WTC11 (cell line): Measurements from ENCODE around the gene LEMD3.

Source experiments
- ATF3 ChIP-seq: sonication (generic); formaldehyde crosslinking; conservative IDR thresholded peaks from 2 replicates; pipeline ENCODE4 v1.8.1; 2022; ENCODE audit warnings: mild to moderate bottlenecking, missing genetic modification reagents
- CTCF ChIP-seq: fragments of 200-600 bp; IDR thresholded peaks from 2 replicates; pipeline ENCODE4 v1.8.0; 2022; ENCODE audit warnings: antibody characterized with exemption
- E2F4 ChIP-seq: sonication (generic); formaldehyde crosslinking; IDR thresholded peaks from 2 replicates; pipeline ENCODE4 v1.8.1; 2022; ENCODE audit warnings: low read depth, mild to moderate bottlenecking, moderate library complexity, missing genetic modification reagents, borderline replicate concordance
- ETV6 ChIP-seq: sonication (generic); formaldehyde crosslinking; IDR thresholded peaks from 2 replicates; pipeline ENCODE4 v1.8.1; 2022; ENCODE audit warnings: mild to moderate bottlenecking, missing genetic modification reagents
- HMGXB4 ChIP-seq: sonication (generic); formaldehyde crosslinking; IDR thresholded peaks from 2 replicates; pipeline ENCODE4 v1.8.1; 2023; ENCODE audit warnings: mild to moderate bottlenecking, moderate library complexity, missing genetic modification reagents
- MAX ChIP-seq: sonication (generic); formaldehyde crosslinking; IDR thresholded peaks from 2 replicates; pipeline ENCODE4 v1.8.0; 2022; ENCODE audit warnings: mild to moderate bottlenecking, missing genetic modification reagents
- NFYB ChIP-seq: sonication (generic); formaldehyde crosslinking; conservative IDR thresholded peaks from 2 replicates; pipeline ENCODE4 v1.8.0; 2022; ENCODE audit warnings: low read depth, missing genetic modification reagents
- PRRX2 ChIP-seq: fragments of 250-450 bp; sonication (Bioruptor Pico); IDR thresholded peaks from 2 replicates; pipeline ENCODE4 v1.8.0; 2021; ENCODE audit warnings: mild to moderate bottlenecking
- TCF7 ChIP-seq: sonication (generic); formaldehyde crosslinking; IDR thresholded peaks from 2 replicates; pipeline ENCODE4 v1.8.0; 2022; ENCODE audit warnings: mild to moderate bottlenecking, low read depth, missing genetic modification reagents, moderate library complexity
- ZNF263 ChIP-seq: sonication (generic); formaldehyde crosslinking; IDR thresholded peaks from 2 replicates; pipeline ENCODE4 v1.8.1; 2022; ENCODE audit warnings: low read depth, mild to moderate bottlenecking, moderate library complexity, missing genetic modification reagents

GRCh38 chr12:65266408-65266807 is 97.0 kb downstream of the LEMD3 start:
- TF ChIP-seq E2F4 (no peak), ZNF263 (CRISPR knock-in tag) (no peak), CTCF (no peak), HMGXB4 (CRISPR knock-in tag) (no peak), TCF7 (no peak), ETV6 (no peak), ATF3 (no peak), MAX (CRISPR knock-in tag) (no peak), NFYB (CRISPR knock-in tag) (no peak), PRRX2 (CRISPR knock-in tag) (no peak)
